ENCODE results near the gene CGB1. TPM values are rescaled to one million over a fixed set of nuclear protein-coding genes. Genes with fewer than 3 reads are reported as not detected.

CGB1 gene
- total RNA-seq, 2 experiments from 2014 or later: not detected

GRCh38 chr19:48994035-48994386 is 42.7 kb downstream of the CGB1 start:
- Mint-ChIP-seq H3K36me3 (ENCODE audit: low read depth) (peaks cover 24% of the 10 kb centered on the region), H3K27me3 (no peaks in the 10 kb centered on the region), H3K27ac (peak overlapping the region; percentile 90), H3K4me3 (peak overlapping the region; percentile 92), H3K9me3 (no peaks in the 10 kb centered on the region), H3K4me1 (ENCODE audit: low read depth) (peaks cover 46% of the 10 kb centered on the region)
- Histone ChIP-seq H3K27me3 (ENCODE audit: control insufficient read depth in 1 of 2, insufficient read depth in 2 of 2, low read length in 2 of 2) (no peaks in the 10 kb centered on the region), H3K36me3 (ENCODE audit: insufficient read depth, low read length) (peaks cover 2% of the 10 kb centered on the region), H3K4me1 (ENCODE audit: insufficient read depth, low read length) (peaks cover 43% of the 10 kb centered on the region), H3K4me3 (ENCODE audit: low read length) (peak overlapping the region; percentile 84), H3K27ac (ENCODE audit: low read depth in 1 of 2, low read length in 2 of 2) (peak overlapping the region; percentile 82 to 83), H3K9me3 (ENCODE audit: control insufficient read depth in 1 of 2, insufficient read depth in 1 of 2, low read length in 2 of 2) (no peaks in the 10 kb centered on the region)
- ChIA-PET POLR2A (interaction anchor here (0.8 to 3.3 kb wide), 41 partner anchors 11 to 1720 kb away, joined by 3 to 41 read pairs (median 4); partner anchors contain the start of genes AKT1S1, AP2A1, ATF5 and BAX), CTCF (interaction anchor here (0.7 to 2.4 kb wide), 14 partner anchors 9 to 724 kb away, joined by 3 to 15 read pairs (median 4); partner anchors contain the start of genes BAX, LIN7B and NUCB1)
- DNase-seq (no peak), ATAC-seq (ENCODE audit: poor library complexity) (no peak)
- TF ChIP-seq, protein P1, sequence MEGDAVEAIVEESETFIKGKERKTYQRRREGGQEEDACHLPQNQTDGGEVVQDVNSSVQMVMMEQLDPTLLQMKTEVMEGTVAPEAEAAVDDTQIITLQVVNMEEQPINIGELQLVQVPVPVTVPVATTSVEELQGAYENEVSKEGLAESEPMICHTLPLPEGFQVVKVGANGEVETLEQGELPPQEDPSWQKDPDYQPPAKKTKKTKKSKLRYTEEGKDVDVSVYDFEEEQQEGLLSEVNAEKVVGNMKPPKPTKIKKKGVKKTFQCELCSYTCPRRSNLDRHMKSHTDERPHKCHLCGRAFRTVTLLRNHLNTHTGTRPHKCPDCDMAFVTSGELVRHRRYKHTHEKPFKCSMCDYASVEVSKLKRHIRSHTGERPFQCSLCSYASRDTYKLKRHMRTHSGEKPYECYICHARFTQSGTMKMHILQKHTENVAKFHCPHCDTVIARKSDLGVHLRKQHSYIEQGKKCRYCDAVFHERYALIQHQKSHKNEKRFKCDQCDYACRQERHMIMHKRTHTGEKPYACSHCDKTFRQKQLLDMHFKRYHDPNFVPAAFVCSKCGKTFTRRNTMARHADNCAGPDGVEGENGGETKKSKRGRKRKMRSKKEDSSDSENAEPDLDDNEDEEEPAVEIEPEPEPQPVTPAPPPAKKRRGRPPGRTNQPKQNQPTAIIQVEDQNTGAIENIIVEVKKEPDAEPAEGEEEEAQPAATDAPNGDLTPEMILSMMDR (IDR thresholded peaks at IDR 0.05): no peak
- intact Hi-C loops (cut with DNase I, micrococcal nuclease): loop anchor here (5.0 to 10.0 kb wide), 6 partner anchors 133 to 629 kb away; partner anchors contain the start of genes IZUMO1 (in 1 of the 2), SLC17A7 (in 1 of the 2), SYNGR4 (in 1 of the 2) and TMEM143 (in 1 of the 2)

DNA sequence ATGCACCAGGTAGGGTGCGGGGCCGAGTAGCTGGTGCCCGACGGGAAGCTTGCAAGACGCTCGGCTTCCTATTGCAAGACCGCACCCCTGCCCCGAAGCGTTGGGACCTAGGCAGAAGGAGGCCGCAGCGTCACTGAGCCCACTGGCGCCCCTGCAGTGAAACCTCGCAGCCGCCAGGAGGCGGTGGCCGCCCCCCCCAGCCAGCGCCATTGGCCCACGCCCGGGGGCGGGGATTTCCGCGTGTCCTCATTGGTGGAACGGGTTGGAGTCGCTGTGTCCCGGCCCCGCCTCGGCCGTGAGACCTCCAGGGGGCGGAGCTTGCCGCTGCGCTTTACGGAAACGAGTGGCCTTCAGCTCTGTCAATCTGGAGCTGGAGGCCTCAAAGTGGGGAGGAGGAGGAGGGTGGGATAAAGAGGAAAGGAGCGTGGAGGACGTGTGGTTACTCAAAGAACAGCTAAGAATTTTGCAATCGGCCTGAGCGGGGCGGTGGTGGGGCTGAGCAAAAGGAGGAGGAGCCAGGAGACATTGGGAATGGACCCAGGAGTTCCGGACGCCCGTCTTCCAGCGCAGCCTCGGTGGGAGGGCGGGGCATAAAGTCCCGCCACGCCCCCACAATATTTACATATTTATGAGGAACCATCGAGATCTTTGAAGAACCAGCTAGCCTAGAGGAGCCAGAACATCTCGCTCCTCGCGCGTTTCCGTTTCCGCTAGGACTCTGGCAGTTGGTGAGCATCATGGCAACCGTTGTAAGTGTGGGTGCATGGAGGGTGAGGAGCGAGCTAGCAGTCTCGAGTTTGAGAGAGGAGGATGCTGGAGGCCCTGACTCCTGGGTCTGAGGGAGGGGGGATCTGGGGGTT is 43.3 kb downstream of the CGB1 start, which contains the start of the genes GYS1 and RUVBL2:
GYS1 (minus strand) TSS at position 135 of the 860 bp plus-strand sequence. CDS start 197 bp downstream, outside the sequence.
RUVBL2 (plus strand) TSS at position 713 of the 860 bp plus-strand sequence; CDS start at position 738, 25 bp downstream.
- Mint-ChIP-seq H3K36me3 (ENCODE audit: low read depth) (peaks cover 29% of the 10 kb centered on the region), H3K27me3 (no peaks in the 10 kb centered on the region), H3K27ac (peak within 1 kb of the TSS; percentile 90), H3K4me3 (peak within 1 kb of the TSS; percentile 92), H3K9me3 (no peaks in the 10 kb centered on the region), H3K4me1 (ENCODE audit: low read depth) (peaks cover 46% of the 10 kb centered on the region)
- H3K27ac ChIP-seq (ENCODE audit: low read depth in 1 of 2, low read length in 2 of 2): peak within 1 kb of the TSS; percentile 82 to 83
- H3K36me3 ChIP-seq (ENCODE audit: insufficient read depth, low read length): peaks cover 7% of the 10 kb centered on the region
- POLR2A ChIA-PET: interaction anchor here (0.6 to 3.3 kb wide), 52 partner anchors 10 to 1719 kb away, joined by 3 to 41 read pairs (median 4); partner anchors contain the start of genes AKT1S1, AP2A1, ATF5 and BAX
- peak; percentile 92 for ATAC-seq (ENCODE audit: poor library complexity)
- peaks cover 43% of the 10 kb centered on the region for H3K4me1 ChIP-seq (ENCODE audit: insufficient read depth, low read length)
- H3K4me3 ChIP-seq (ENCODE audit: low read length): peak within 1 kb of the TSS; percentile 84
- no peaks in the 10 kb centered on the region for H3K27me3 ChIP-seq (ENCODE audit: control insufficient read depth in 1 of 2, insufficient read depth in 2 of 2, low read length in 2 of 2)
- CTCF ChIA-PET: interaction anchor here (0.6 to 2.4 kb wide), 34 partner anchors 9 to 724 kb away, joined by 3 to 15 read pairs (median 4); partner anchors contain the start of genes BAX, FTL, LIN7B and NUCB1
- TF ChIP-seq, protein P1 (IDR thresholded peaks at IDR 0.05): peak; percentile 97
- DNase-seq: peak; percentile 98 to 100 (median 99)
- no peaks in the 10 kb centered on the region for H3K9me3 ChIP-seq (ENCODE audit: control insufficient read depth in 1 of 2, insufficient read depth in 1 of 2, low read length in 2 of 2)
- intact Hi-C loops (cut with DNase I, micrococcal nuclease): loop anchor here (2.0 to 10.0 kb wide), 9 partner anchors 25 to 629 kb away; partner anchors contain the start of genes CYTH2 (in 1 of the 2), DHDH (in 1 of the 2), IZUMO1 (in 1 of the 2) and SLC17A7 (in 1 of the 2)

DNA sequence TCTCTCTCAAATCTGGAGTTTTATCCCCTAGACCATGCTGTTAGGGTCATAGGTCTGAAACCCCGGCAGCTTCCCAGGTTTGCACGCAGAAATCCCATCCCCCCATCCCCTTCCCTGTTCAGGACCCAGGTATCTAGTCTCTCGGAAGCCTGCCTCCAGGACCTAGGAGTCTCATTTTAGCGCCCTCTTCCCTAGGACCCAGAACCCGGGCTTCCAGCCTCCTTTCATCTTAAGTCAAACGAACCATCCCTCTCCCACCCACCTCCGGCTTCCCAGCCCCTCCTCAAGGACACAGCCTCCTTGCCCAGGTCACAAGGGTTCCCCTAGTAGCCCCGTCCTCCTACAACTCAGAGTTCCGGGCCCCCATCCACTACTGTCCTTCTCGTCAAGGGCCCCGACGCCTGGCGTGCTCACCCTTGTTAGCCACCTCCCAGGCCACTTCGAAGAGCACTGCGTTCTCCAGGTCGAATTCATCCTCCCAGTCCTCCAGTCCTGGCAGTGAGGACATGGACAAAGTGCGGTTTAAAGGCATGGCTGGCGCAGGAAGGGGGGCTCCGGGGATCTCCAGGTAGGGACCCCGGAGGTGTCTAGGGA is 44.0 kb downstream of the CGB1 start:
- H3K4me3 Mint-ChIP-seq: peak overlapping the region; percentile 92
- H3K27ac Mint-ChIP-seq: peak overlapping the region; percentile 90
- TF ChIP-seq, protein P1 (IDR thresholded peaks at IDR 0.05): no peak
- peak overlapping the region; percentile 41 to 82 for H3K27ac ChIP-seq (ENCODE audit: low read depth in 1 of 2, low read length in 2 of 2)
- POLR2A ChIA-PET: interaction anchor here (0.8 to 3.3 kb wide), 32 partner anchors 14 to 1719 kb away, joined by 3 to 41 read pairs (median 4); partner anchors contain the start of genes AKT1S1, AP2A1, CA11 and CGB7
- no peaks in the 10 kb centered on the region for H3K27me3 ChIP-seq (ENCODE audit: control insufficient read depth in 1 of 2, insufficient read depth in 2 of 2, low read length in 2 of 2)
- intact Hi-C loops (cut with DNase I, micrococcal nuclease): loop anchor here (2.0 to 10.0 kb wide), 9 partner anchors 26 to 628 kb away; partner anchors contain the start of genes CYTH2 (in 1 of the 2), DHDH (in 1 of the 2), IZUMO1 (in 1 of the 2) and SLC17A7 (in 1 of the 2)
- H3K4me3 ChIP-seq (ENCODE audit: low read length): peak overlapping the region; percentile 84
- no peaks in the 10 kb centered on the region for H3K27me3 Mint-ChIP-seq
- peaks cover 34% of the 10 kb centered on the region for H3K36me3 Mint-ChIP-seq (ENCODE audit: low read depth)
- peaks cover 43% of the 10 kb centered on the region for H3K4me1 ChIP-seq (ENCODE audit: insufficient read depth, low read length)
- H3K36me3 ChIP-seq (ENCODE audit: insufficient read depth, low read length): peaks cover 10% of the 10 kb centered on the region
- CTCF ChIA-PET: interaction anchor here (0.5 to 2.4 kb wide), 17 partner anchors 13 to 725 kb away, joined by 3 to 15 read pairs (median 5); partner anchors contain the start of genes BAX, NUCB1 and PPP1R15A
- H3K9me3 Mint-ChIP-seq: no peaks in the 10 kb centered on the region
- DNase-seq: peak in 2 of 14 experiments; percentile 8 to 33
- no peaks in the 10 kb centered on the region for H3K9me3 ChIP-seq (ENCODE audit: control insufficient read depth in 1 of 2, insufficient read depth in 1 of 2, low read length in 2 of 2)
- no peak for ATAC-seq (ENCODE audit: poor library complexity)
- H3K4me1 Mint-ChIP-seq (ENCODE audit: low read depth): peaks cover 40% of the 10 kb centered on the region
